Stimulated activated CD4-positive, alpha-beta T cell treated with anti-CD3 and anti-CD28 coated beads, Interleukin-12 subunit alpha, Interleukin-12 subunit beta, amount 100 ng/mL, for 4 hours (primary cell): ENCODE data around the gene LCAT.
"Not testable (repeated sequence)": the region's sequence is repeated elsewhere in the genome, so short reads cannot be mapped to it uniquely, and the experiment has no call there.

Source experiments
- DNase-seq: peaks from one replicate; pipeline ENCODE4 v3.0.0-alpha.2; 2020

LCAT gene

GRCh38 chr16:67931712-67932461 is 12.0 kb downstream of the LCAT start, which contains the start of gene CTRL:
CTRL (minus strand) TSS chr16:67931862; CDS start chr16:67931852, 10 bp downstream.
- no peak for DNase-seq

GRCh38 chr16:67930678-67931211 is 13.2 kb downstream of the LCAT start:
- no peak for DNase-seq

GRCh38 chr16:67930191-67930590 is 13.7 kb downstream of the LCAT start:
- DNase-seq, result no peak

- peak; percentile 76 for DNase-seq
Observed at GRCh38 chr16:67928561-67929364, 15.2 kb downstream of the LCAT start.

GRCh38 chr16:67928147-67928546 is 15.8 kb downstream of the LCAT start:
- DNase-seq, result no peak

- DNase-seq, result no peak
Observed at GRCh38 chr16:67927131-67927941, 16.6 kb downstream of the LCAT start.

DNA sequence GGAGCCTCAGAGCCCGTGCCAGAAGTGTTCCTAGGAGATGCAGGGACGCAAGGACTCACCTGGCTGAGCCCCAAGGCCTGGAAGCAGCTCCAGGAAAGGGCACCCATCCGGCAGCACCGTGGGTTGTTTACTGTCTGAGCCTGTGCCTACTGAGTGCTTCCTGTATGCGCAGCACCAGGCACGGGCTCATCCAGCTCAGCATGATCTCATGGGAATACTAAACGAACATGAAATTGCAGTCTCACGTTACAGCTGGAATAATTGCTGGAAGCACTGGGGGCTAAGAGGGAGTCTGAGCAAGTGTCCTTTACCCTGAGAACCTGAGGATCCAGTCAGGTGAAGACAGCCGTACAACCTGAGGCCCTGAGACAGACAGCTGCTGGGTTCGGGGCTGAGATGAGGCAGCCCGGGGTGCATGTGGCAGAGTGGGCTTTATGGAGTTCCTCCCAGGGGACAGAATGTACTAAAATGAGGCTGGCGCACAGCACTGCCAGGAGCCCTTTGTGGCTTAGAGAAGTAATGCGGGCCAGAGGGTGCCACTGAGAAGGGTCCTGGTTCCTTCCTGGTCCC is 17.7 kb downstream of the LCAT start:
- no peak for DNase-seq

DNA sequence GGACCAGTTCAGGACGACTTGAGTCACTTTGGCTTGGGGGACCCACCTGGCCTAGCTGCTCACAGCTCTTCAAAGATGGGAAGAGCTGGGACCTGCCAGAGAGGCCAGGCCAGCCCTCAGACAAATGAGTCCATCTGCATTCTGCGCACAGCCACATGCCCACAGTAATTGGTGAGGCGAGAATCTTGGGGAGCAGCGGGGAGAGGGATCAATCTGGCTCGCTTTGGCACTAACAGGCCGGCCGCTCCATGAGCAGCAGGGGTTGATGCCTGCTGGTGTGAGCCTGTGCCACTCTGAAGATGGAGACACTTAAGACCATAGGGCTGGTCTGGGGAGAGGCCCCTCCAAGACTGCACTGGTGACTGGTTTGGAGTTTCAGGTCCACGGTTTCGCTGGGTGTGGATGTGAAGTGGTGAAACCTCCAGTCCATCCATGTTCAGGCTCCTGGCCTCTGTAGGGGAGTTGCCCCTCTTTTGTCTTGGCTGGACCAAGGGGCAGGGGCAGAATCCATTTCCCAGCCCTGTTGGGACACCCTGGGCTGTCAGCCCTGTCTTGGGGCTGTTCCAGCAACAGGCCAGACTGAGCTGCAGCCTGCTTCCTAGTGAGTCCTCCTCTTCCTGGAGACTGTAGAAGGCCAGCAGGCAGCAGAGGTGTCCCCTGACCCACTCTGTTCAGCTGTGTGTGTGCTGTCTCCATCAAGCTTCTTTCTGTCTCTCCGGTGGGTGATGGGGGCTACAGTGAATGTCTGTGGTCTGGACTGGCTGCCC is 19.6 kb downstream of the LCAT start:
- no peak for DNase-seq

- no peak for DNase-seq
Observed at GRCh38 chr16:67923414-67924116, 20.4 kb downstream of the LCAT start.

- DNase-seq, result no peak
Observed at GRCh38 chr16:67922740-67923139, 21.2 kb downstream of the LCAT start.

DNA sequence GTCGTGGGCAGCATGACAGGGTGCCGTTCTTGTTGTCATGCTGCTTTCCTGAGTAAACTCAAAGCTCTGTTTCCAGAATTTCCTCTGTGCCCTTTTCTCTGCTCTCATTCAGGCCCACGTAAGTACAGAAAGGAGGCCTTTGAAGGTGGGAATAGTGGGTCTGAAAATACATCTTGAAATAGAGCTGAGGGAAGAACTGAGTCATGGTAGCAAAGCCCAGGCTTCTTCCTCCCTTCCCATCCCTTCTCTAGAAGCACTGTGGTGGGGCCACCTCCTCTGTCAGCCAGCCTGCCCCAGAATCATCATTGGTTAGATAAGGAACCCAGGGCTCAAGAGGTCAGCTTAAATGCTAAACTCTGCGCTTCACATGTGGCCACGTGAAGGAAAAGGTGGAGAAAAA is 21.7 kb downstream of the LCAT start:
- DNase-seq, result no peak

GRCh38 chr16:67919622-67920221 is 24.2 kb downstream of the LCAT start:
- no peak for DNase-seq

DNA sequence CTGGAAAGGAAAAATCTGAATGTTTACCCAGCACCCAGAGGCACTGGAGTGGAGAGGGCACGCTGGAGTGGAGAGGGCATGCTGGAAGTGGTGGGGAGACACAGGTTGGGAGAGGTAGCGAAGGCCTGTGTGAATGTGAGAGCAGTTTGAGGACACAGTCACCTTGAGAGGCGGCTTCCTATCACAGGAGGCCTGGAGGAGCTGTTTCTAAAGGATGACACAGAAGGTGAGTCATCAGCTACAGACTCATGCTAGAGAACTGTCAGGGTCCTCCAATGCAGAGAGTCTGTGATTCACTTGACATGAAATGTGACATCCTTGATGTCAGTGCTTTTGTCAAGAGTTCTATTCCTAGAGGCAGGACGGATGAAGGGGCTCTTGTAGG is 26.1 kb downstream of the LCAT start:
- peak; percentile 40 for DNase-seq

DNA sequence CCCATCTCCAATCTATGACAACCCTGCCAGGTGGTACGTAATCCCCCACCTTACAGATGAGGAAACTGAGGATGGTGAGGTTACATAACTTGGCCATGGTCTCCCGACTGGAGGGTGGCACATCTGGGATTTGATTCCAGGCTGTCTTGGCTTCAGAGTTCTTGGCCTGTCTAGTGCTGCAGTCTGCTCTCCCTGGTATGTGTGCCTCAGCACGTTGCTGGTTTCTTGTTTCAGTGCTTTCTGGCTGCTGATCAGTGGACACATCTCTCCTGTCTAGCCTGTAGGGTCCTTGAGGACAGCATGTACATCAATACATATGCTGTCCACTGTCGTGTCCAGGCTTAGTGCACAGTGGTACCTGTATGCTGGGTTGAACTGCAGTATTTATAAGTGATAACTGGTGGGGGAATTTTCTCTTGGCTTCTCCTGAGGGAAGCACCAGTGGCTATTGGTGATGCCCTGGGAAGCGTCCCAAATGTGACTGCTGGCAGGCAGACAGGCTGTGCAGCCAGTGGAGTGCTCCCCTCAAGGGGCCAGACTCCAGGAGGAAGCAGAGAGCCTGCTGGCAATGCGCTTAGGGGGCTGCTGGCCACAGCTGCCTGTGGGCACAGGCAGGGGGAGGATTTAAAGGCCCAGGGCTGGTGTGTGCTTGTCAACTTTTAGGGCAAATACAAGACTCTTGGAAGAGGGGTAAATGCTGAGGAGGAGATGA is 26.6 kb downstream of the LCAT start:
- no peak for DNase-seq

DNA sequence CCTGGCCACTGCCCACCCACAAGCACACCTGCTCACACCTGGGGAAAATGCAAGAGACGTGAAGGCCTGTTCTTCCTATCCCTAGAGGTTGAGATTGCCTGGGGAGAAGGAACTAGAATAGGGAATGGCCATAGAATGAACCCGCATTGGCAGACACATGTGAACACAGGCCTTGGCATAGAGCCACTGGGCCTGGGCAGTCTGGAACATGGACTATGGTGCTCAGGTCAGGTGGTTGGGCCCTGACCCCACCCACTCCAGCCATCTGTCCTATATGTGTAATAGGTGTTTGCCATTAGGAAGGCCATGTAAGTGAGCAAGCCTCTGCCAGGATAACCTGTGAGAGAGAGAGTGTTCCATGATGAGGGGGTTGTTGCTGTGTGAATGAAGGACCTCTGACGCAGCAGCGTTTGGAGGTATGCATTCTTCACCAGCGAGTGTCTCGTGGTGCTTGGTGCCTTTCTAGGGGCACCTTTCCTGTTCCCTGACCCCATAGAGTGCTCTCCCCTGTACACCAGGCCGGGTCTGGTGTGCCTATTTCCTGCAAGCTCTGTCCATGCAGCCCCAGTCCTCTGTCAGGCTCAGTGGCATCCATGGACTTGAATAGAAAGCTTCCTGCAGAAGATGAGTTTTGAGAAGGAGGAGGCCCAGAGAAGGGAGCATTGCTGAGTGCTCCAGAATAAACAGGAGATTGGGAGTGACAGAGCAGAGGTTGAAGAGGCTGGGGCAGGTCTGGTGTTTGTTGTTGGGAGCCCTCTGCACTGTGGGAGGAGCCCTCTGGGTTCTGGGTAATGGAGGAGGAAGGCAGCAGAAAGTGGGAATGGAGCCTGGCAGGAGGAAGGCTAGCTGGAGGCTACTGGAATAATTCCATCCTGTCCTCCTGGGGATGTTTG is 27.8 kb downstream of the LCAT start:
- no peak for DNase-seq

DNA sequence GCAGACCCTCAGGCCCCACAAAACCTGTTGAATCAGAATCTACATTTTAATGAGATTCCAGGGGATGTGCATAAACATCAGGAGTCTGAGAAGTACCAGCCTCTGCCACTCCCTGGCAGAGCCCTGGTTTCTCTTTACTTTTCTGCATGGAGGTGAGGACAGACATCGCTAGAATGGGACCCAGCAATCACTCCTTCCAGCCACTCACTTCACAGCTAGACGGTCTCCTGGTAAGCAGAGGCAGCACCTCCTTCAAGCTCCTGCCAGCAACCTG is 28.5 kb downstream of the LCAT start:
- not testable (repeated sequence) for DNase-seq

GRCh38 chr16:67914758-67915495 is 29.0 kb downstream of the LCAT start:
- no peak for DNase-seq

GRCh38 chr16:67910158-67910557 is 33.8 kb downstream of the LCAT start:
- no peak for DNase-seq
